ENCODE results near the gene NOXO1.

DNA sequence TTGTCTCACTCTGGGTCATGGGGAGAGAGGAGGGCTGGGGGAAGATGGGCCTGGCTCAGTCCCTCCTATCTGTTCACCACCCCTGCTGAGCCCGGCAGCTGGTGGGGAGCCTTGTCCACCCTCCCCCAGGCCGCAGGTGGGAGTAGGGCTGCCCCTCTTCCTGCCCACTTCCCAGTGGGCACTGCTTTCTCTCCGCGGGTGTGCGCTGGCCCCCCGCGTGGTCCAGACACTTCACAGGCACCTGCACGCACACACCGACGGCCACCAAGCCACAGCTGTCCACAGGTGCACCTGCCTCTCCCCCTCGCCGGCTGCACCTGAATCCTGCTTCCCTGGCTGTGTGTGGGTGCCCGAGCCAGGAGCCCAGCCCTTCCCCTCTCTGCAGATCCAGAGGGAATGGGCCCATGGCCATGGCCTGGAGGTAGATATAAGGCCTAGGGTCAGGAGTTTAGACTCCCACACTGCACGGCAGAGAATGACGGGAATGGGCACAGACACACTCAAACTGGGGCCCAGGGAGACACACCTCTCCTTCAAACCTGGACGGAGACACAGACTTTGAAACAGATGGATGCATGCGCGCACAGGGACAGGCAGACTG is 47.5 kb upstream of the NOXO1 start:
- TF ChIP-seq, protein P1, sequence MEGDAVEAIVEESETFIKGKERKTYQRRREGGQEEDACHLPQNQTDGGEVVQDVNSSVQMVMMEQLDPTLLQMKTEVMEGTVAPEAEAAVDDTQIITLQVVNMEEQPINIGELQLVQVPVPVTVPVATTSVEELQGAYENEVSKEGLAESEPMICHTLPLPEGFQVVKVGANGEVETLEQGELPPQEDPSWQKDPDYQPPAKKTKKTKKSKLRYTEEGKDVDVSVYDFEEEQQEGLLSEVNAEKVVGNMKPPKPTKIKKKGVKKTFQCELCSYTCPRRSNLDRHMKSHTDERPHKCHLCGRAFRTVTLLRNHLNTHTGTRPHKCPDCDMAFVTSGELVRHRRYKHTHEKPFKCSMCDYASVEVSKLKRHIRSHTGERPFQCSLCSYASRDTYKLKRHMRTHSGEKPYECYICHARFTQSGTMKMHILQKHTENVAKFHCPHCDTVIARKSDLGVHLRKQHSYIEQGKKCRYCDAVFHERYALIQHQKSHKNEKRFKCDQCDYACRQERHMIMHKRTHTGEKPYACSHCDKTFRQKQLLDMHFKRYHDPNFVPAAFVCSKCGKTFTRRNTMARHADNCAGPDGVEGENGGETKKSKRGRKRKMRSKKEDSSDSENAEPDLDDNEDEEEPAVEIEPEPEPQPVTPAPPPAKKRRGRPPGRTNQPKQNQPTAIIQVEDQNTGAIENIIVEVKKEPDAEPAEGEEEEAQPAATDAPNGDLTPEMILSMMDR (IDR thresholded peaks at IDR 0.05), result no peak
- no peak for TF ChIP-seq POLR2A (IDR thresholded peaks at IDR 0.05)

All from lower leg skin (tissue), 3 donors.